ENCODE data around the gene GALNT7. TPM values are rescaled to one million over a fixed set of nuclear protein-coding genes. Genes with fewer than 3 reads are reported as not detected.
"Not testable (repeated sequence)": the region's sequence is repeated elsewhere in the genome, so short reads cannot be mapped to it uniquely, and the experiment has no call there.

GALNT7 gene
- total RNA-seq, 1 experiment from 2014 or later, result 51.6 TPM

- peaks cover 7% of the 10 kb centered on the region for H3K36me3 Mint-ChIP-seq (ENCODE audit: insufficient read depth, unreplicated experiment)
- no peak for TF ChIP-seq CTCF (IDR thresholded peaks at IDR 0.05; ENCODE audit: unreplicated experiment)
- H3K27me3 Mint-ChIP-seq (ENCODE audit: unreplicated experiment), result no peaks in the 10 kb centered on the region
- no peak overlapping the region for H3K27ac Mint-ChIP-seq (ENCODE audit: unreplicated experiment)
- DNase-seq, result no peak
- CTCF ChIA-PET, result no interaction called here
- no TSS peak for BruUV-seq (replicated peaks)
- intact Hi-C loops (cut with micrococcal nuclease; ENCODE audit: unreplicated experiment), result no loop called here
- H3K4me1 Mint-ChIP-seq (ENCODE audit: low read depth, unreplicated experiment), result peaks cover 45% of the 10 kb centered on the region
- no peaks in the 10 kb centered on the region for H3K9me3 Mint-ChIP-seq (ENCODE audit: low read depth, unreplicated experiment)
- H3K4me3 Mint-ChIP-seq (ENCODE audit: low read depth, unreplicated experiment), result no peak overlapping the region
Measured at GRCh38 chr4:173178144-173178543, 9.5 kb downstream of the GALNT7 start.

GRCh38 chr4:173181848-173182247 is 13.2 kb downstream of the GALNT7 start:
- H3K36me3 Mint-ChIP-seq (ENCODE audit: insufficient read depth, unreplicated experiment), result peaks cover 9% of the 10 kb centered on the region
- H3K27ac Mint-ChIP-seq (ENCODE audit: unreplicated experiment), result no peak overlapping the region
- CTCF ChIA-PET, result interaction anchor here (0.6 to 1.0 kb wide), 2 partner anchors 14 to 20 kb away, joined by 3 read pairs; partner anchors contain the start of gene GALNT7
- intact Hi-C loops (cut with micrococcal nuclease; ENCODE audit: unreplicated experiment), result no loop called here
- DNase-seq, result no peak
- H3K27me3 Mint-ChIP-seq (ENCODE audit: unreplicated experiment), result no peaks in the 10 kb centered on the region
- no peak overlapping the region for H3K4me3 Mint-ChIP-seq (ENCODE audit: low read depth, unreplicated experiment)
- H3K9me3 Mint-ChIP-seq (ENCODE audit: low read depth, unreplicated experiment), result no peaks in the 10 kb centered on the region
- peaks cover 38% of the 10 kb centered on the region for H3K4me1 Mint-ChIP-seq (ENCODE audit: low read depth, unreplicated experiment)
- no peak for TF ChIP-seq CTCF (IDR thresholded peaks at IDR 0.05; ENCODE audit: unreplicated experiment)
- no TSS peak for BruUV-seq (replicated peaks)

- no peak for TF ChIP-seq CTCF (IDR thresholded peaks at IDR 0.05; ENCODE audit: unreplicated experiment)
- CTCF ChIA-PET, result interaction anchor here (0.6 to 1.0 kb wide), 3 partner anchors 14 to 169 kb away, joined by 3 to 6 read pairs (median 3); partner anchors contain the start of gene GALNT7
- BruUV-seq (replicated peaks), result no TSS peak
- intact Hi-C loops (cut with micrococcal nuclease; ENCODE audit: unreplicated experiment), result no loop called here
- H3K27ac Mint-ChIP-seq (ENCODE audit: unreplicated experiment), result peak overlapping the region; percentile 83
- H3K9me3 Mint-ChIP-seq (ENCODE audit: low read depth, unreplicated experiment), result no peaks in the 10 kb centered on the region
- peaks cover 32% of the 10 kb centered on the region for H3K4me1 Mint-ChIP-seq (ENCODE audit: low read depth, unreplicated experiment)
- no peaks in the 10 kb centered on the region for H3K27me3 Mint-ChIP-seq (ENCODE audit: unreplicated experiment)
- H3K4me3 Mint-ChIP-seq (ENCODE audit: low read depth, unreplicated experiment), result peak overlapping the region; percentile 9
- H3K36me3 Mint-ChIP-seq (ENCODE audit: insufficient read depth, unreplicated experiment), result peaks cover 9% of the 10 kb centered on the region
- DNase-seq, result peak; percentile 25
Measured at GRCh38 chr4:173182403-173182802, 13.8 kb downstream of the GALNT7 start.

- H3K36me3 Mint-ChIP-seq (ENCODE audit: insufficient read depth, unreplicated experiment); intact Hi-C loops (cut with micrococcal nuclease; ENCODE audit: unreplicated experiment); H3K9me3 Mint-ChIP-seq (ENCODE audit: low read depth, unreplicated experiment); H3K27me3 Mint-ChIP-seq (ENCODE audit: unreplicated experiment); DNase-seq; H3K4me3 Mint-ChIP-seq (ENCODE audit: low read depth, unreplicated experiment); BruUV-seq (replicated peaks); H3K27ac Mint-ChIP-seq (ENCODE audit: unreplicated experiment): not testable (repeated sequence)
- CTCF ChIA-PET, result interaction anchor here (0.7 kb wide), 1 partner anchor 70 kb away, joined by 3 read pairs; no protein-coding TSS in a partner anchor
- H3K4me1 Mint-ChIP-seq (ENCODE audit: low read depth, unreplicated experiment), result peaks cover 39% of the 10 kb centered on the region
Measured at GRCh38 chr4:173183659-173184247, 15.1 kb downstream of the GALNT7 start.

All from Calu3 (cell line).